Measurements from ENCODE around the gene PDE7B.

DNA sequence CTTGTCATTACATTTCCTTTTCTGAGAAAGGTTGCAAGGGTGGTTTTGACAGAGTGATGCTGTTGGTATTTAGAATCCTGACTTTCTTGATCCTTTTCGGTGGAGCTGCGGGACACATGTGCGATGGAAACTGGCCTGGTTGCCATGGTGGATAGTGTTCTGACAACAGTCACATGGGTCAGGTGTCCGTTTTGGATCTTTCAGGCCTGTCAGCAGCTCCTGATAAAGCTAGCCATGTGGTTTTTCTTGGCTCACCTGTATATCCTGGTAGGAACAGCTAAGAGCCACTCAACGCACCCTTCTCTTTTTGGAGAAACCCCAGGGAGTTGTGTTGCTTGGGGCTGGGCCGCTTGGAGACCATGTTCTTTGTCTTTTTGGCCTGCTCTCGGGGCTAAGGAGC lies 221.2 kb downstream of the PDE7B start:
- TF ChIP-seq HOXB6 (CRISPR knock-in tag; IDR thresholded peaks at IDR 0.05; ENCODE audit: borderline replicate concordance) (no peak), GATA2 (CRISPR knock-in tag; IDR thresholded peaks at IDR 0.05) (no peak), POLR2A (conservative IDR thresholded peaks at IDR 0.05) (no peak), EP300 (IDR thresholded peaks at IDR 0.05; ENCODE audit: low read length) (no peak)
- TF ChIP-seq, protein P1, sequence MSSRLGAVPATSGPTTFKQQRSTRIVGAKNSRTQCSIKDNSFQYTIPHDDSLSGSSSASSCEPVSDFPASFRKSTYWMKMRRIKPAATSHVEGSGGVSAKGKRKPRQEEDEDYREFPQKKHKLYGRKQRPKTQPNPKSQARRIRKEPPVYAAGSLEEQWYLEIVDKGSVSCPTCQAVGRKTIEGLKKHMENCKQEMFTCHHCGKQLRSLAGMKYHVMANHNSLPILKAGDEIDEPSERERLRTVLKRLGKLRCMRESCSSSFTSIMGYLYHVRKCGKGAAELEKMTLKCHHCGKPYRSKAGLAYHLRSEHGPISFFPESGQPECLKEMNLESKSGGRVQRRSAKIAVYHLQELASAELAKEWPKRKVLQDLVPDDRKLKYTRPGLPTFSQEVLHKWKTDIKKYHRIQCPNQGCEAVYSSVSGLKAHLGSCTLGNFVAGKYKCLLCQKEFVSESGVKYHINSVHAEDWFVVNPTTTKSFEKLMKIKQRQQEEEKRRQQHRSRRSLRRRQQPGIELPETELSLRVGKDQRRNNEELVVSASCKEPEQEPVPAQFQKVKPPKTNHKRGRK (tag; IDR thresholded peaks at IDR 0.05) = no peak
